Urinary bladder (tissue), 4 donors: ENCODE data around the gene TMCC2. TPM values are rescaled to one million over a fixed set of nuclear protein-coding genes. Genes with fewer than 3 reads are reported as not detected.
"Not testable (repeated sequence)": the region's sequence is repeated elsewhere in the genome, so short reads cannot be mapped to it uniquely, and the experiment has no call there.

ENCODE experiments used
- DNase-seq: peaks from one replicate; pipeline ENCODE4 v3.0.0-alpha.2; 2015; ENCODE audit errors: extremely low spot score
- H3K27ac ChIP-seq: one replicate; pipeline ENCODE4 v1.5.1; 2013; ENCODE audit warnings: low read depth, mild to moderate bottlenecking, moderate library complexity
- H3K36me3 ChIP-seq: one replicate; pipeline ENCODE4 v1.6.1; 2013; ENCODE audit warnings: mild to moderate bottlenecking, moderate library complexity; ENCODE audit not compliant: insufficient read depth
- H3K4me1 ChIP-seq: one replicate; pipeline ENCODE4 v1.6.1; 2013; ENCODE audit warnings: mild to moderate bottlenecking, moderate library complexity; ENCODE audit not compliant: insufficient read depth
- H3K4me3 ChIP-seq: one replicate; pipeline ENCODE4 v1.5.1; 2013; ENCODE audit warnings: low read depth, low read length
- WGBS: extraction: QIAGEN DNeasy Blood & Tissue Kit; methylation state at CpG from one replicate; pipeline ENCODE4 v1.1.7; 2013; 5-methylcytosine and 5-hydroxymethylcytosine counted together
- polyA plus RNA-seq: library from polyadenylated mRNA; stranded (reverse); fragments of 200-250 nt; gene quantifications from one replicate; pipeline ENCODE4 v1.2.3, GENCODE V29; 2013
- total RNA-seq: library from RNA; depleted of rRNA; stranded (reverse); fragments of >200 nt; gene quantifications from one replicate; pipeline ENCODE4 v1.2.3, GENCODE V29; 2014
- donor health status: healthy with polysubstance abuse.
- donor health status: healthy.

The TMCC2 gene, protein sequence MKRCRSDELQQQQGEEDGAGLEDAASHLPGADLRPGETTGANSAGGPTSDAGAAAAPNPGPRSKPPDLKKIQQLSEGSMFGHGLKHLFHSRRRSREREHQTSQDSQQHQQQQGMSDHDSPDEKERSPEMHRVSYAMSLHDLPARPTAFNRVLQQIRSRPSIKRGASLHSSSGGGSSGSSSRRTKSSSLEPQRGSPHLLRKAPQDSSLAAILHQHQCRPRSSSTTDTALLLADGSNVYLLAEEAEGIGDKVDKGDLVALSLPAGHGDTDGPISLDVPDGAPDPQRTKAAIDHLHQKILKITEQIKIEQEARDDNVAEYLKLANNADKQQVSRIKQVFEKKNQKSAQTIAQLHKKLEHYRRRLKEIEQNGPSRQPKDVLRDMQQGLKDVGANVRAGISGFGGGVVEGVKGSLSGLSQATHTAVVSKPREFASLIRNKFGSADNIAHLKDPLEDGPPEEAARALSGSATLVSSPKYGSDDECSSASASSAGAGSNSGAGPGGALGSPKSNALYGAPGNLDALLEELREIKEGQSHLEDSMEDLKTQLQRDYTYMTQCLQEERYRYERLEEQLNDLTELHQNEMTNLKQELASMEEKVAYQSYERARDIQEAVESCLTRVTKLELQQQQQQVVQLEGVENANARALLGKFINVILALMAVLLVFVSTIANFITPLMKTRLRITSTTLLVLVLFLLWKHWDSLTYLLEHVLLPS
- total RNA-seq (4.4 TPM), polyA plus RNA-seq (2.7 TPM)

DNA sequence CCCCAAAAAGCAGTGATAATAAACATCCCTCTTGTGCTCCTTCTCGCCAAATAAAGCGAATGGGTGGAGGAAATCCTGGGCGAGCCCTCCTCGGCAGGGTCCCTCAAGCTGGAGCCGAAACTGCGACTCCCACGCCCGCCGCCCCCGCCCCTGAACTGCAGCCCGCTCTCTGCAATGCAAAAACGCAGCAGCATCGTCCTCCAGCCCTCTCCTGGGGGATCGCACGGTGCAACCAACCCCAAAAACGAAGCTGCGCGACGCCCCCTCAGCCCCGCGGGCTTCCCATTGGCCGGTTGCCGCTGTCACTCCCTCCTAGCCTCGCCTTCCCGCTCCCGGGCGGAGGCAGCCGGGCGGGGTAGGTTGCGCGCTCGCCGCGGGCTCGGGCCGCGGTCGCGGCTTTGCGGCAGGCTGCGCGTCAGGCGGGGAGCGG, at the start of gene TMCC2:
TSS of gene TMCC2 (plus strand) at position 363 of the 430 bp plus-strand sequence. CDS start 619 bp downstream, outside the sequence.
- no peaks in the 10 kb centered on the region for H3K4me1 ChIP-seq
- WGBS = under 1% methylated on average over 44 of the region's 44 CpGs

DNA sequence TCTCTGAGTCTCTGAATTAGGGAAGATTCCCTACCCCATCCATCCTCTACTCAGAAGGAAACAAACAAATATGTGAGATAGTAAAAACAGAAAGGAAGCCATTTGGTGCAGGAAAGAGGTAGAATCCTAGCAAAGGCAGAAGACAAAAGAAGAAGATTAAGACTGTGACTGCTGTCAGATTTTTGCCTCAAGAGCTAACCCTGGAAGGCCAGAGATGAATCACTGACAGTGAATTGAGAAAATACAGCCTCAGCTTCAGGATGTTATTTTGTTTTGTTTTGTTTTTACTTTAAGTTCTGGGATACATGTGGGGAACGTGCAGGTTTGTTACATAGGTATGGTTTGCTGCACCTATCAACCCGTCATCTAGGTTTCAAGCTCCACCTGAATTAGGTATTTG, 47.9 kb upstream of the TMCC2 start:
- Histone ChIP-seq H3K36me3 (no peaks in the 10 kb centered on the region), H3K4me3 (no peak overlapping the region), H3K4me1 (no peaks in the 10 kb centered on the region), H3K27ac (no peak overlapping the region)
- no peak for DNase-seq
- 87% methylated on average over 2 of the region's 2 CpGs for WGBS

More for the DNA sequence above, at the start of gene TMCC2:
- Histone ChIP-seq H3K36me3 (no peaks in the 10 kb centered on the region), H3K4me3 (peak within 1 kb of the TSS; percentile 87), H3K27ac (no peak within 1 kb of the TSS)
- DNase-seq = peak; percentile 84

DNA sequence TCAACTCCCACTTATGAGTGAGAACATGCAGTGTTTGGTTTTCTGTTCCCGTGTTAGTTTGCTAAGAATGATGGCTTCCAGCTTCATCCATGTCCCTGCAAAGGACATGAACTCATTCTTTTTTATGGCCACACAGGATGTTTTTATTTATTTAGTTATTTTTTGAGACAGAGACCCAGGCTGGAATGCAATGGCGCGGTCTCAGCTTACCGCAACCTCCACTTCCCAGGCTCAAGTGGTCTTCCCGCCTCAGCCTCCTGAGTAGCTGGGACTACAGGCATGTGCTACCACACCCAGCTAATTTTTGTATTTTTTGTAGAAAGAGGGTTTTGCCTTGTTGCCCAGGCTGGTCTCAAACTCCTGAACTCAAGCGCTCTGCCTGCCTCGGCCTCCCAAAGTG, 47.4 kb upstream of the TMCC2 start:
- not testable (repeated sequence) for H3K4me3 ChIP-seq, H3K36me3 ChIP-seq, DNase-seq, H3K4me1 ChIP-seq, H3K27ac ChIP-seq
- 75% methylated on average over 7 of the region's 7 CpGs for WGBS

DNA sequence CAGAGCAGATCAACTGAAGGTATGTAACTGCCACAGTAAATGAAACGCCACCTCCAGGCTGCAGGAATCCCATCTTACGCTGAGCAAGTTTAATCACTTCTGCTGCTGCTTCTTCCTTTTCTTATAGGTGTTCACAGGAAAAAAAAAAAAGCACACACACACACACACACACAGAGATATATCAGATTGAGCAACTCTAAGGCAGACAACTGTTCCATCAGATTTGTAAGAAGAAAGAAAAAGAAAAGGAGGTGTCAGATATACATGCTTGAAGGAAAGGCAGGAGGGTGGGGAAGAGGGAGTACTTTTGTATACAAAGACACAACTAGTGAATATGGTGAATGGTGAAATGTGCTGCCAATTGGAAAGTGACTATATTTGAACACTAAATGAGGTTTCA, 44.8 kb upstream of the TMCC2 start:
- no peaks in the 10 kb centered on the region for H3K36me3 ChIP-seq
- H3K27ac ChIP-seq = no peak overlapping the region
- no peaks in the 10 kb centered on the region for H3K4me1 ChIP-seq
- DNase-seq = no peak
- WGBS = 94% methylated on average over 2 of the region's 2 CpGs
- no peak overlapping the region for H3K4me3 ChIP-seq

DNA sequence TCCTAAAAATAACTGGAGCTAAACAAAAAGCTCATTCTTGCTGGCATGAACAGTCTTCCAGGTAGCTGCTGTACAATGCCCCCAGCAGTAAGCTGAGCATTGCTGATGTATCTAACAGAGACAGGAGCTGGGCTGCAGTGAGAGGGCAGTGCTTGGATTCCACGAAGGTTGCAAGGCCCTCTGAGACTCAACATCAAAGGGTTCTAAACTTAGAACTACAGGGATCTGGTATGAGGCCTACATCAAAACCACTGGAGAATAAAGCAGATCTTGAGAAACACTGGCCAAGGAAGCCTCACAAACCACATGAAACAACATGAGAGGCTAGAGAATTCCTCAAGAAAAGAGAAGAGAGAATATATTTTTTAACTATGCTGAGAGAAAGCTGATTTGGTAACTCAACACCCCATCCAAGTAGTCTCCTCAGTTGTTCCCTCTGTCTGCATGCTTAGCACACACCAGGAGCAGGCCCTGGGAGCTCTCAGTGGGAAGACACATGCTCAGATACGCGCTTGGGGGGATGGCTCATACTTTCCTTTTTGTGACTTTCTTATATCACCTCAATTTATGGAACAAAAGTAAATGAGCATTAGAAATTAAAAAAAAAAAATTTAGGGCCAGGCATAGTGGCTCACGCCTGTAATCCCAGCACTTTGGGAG, 43.9 kb upstream of the TMCC2 start:
- Histone ChIP-seq H3K4me1 (no peaks in the 10 kb centered on the region), H3K27ac (no peak overlapping the region), H3K4me3 (no peak overlapping the region), H3K36me3 (no peaks in the 10 kb centered on the region)
- 43% methylated on average over 4 of the region's 4 CpGs for WGBS
- DNase-seq = no peak

DNA sequence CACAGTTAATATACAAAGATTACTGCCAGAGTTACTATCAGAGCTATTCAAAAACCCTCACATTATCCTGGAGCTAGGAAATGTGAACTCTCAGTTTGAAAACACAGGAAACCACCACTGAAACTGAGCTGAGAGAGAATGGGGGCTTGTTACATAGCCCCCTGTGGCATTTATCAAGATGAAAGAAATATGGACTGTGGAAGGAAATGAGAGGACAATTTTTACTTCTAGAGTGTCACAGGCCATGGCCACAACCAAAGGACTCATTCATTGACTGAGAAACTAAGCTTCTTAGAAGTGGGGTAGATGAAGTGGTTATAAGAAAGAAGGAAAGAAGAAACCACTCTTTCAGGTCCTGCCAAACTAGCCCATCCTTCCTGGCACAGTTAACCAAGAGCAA, 41.6 kb upstream of the TMCC2 start:
- Histone ChIP-seq H3K27ac (no peak overlapping the region), H3K4me3 (no peak overlapping the region), H3K36me3 (no peaks in the 10 kb centered on the region), H3K4me1 (no peaks in the 10 kb centered on the region)
- no peak for DNase-seq

DNA sequence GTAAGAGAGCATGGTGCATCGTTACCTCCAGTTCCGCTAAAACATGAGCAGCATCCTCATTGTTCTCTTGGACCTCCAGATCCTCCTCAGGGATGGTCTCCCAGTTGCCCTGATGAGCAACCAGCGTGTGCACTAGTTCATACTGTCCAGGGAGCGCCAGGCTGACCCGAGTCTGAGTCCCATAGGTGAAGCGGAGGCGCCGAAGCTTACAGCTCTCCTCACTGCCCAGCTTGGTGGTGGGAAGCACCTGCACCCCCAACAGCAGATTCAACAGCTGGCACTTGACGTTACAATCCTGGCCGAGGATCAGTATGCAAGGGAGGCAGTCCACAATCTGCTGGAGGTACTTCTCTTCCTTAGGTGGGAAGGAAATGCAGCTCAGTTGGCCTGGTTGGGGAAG, 40.3 kb upstream of the TMCC2 start:
- H3K4me1 ChIP-seq = no peaks in the 10 kb centered on the region
- no peak overlapping the region for H3K27ac ChIP-seq
- DNase-seq = no peak
- no peak overlapping the region for H3K4me3 ChIP-seq
- 93% methylated on average over 10 of the region's 10 CpGs for WGBS
- H3K36me3 ChIP-seq = no peaks in the 10 kb centered on the region

DNA sequence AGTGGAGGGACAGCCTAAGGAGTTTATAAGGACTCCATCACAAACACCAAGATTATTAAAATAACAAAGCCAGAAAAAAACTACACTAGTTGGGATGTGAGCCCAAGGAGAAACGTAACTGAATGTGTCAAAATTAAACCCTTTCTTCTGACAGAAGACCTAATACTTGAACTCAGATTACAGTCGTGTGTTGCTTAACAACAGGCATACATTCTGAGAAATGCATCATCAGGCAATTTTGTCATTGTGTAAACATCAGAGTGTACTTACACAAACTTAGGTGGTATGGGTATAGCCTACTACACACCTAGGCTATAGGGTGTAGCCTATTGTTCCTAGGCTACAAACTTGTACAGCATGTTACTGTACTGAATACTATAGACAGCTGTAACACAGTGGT, 39.6 kb upstream of the TMCC2 start:
- no peaks in the 10 kb centered on the region for H3K36me3 ChIP-seq
- H3K4me3 ChIP-seq = no peak overlapping the region
- no peak for DNase-seq
- no peak overlapping the region for H3K27ac ChIP-seq
- H3K4me1 ChIP-seq = no peaks in the 10 kb centered on the region
- 49% methylated on average over 2 of the region's 2 CpGs for WGBS

DNA sequence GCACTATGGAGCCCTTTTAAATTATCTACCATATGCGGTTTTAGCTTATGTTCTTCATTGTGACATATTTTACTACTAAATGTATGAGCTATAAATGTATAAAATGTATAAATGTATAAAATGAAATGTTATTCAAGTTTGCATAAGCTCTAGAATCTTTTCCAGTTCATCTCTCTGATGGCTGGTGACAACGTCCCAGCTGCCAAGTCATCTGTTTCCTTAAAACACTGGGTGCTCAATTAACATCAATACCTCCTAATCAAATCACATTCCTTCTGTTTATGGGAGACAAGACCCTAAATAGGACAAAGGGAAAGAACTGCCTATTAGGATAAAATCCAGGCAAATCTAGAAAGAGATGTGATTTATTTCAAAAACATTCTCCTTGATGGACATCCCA, 39.1 kb upstream of the TMCC2 start:
- Histone ChIP-seq H3K36me3 (no peaks in the 10 kb centered on the region), H3K27ac (no peak overlapping the region), H3K4me3 (no peak overlapping the region), H3K4me1 (no peaks in the 10 kb centered on the region)
- WGBS = 91% methylated on average over 2 of the region's 2 CpGs
- DNase-seq = no peak

DNA sequence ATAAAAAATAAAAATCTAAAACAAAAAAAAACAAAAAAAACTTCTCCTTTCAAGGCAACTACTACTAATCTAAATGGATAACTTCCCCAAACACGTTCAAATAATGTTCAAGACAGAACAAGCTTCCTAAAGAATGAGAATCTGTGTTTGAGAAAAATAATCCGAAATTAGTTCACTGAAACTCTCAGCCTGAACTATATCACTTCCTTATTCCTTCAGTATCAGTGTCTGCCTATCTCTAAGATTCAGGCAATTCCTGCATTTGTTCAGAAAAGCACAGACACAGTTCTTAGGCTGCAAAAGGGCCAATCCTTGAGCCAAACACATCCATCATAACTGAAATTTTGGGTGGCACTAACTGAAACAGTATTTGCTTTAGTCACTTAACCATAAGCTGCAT, 38.6 kb upstream of the TMCC2 start:
- Histone ChIP-seq H3K36me3 (no peaks in the 10 kb centered on the region), H3K27ac (no peak overlapping the region), H3K4me1 (no peaks in the 10 kb centered on the region), H3K4me3 (no peak overlapping the region)
- no peak for DNase-seq
- WGBS = 84% methylated on average over 2 of the region's 2 CpGs

DNA sequence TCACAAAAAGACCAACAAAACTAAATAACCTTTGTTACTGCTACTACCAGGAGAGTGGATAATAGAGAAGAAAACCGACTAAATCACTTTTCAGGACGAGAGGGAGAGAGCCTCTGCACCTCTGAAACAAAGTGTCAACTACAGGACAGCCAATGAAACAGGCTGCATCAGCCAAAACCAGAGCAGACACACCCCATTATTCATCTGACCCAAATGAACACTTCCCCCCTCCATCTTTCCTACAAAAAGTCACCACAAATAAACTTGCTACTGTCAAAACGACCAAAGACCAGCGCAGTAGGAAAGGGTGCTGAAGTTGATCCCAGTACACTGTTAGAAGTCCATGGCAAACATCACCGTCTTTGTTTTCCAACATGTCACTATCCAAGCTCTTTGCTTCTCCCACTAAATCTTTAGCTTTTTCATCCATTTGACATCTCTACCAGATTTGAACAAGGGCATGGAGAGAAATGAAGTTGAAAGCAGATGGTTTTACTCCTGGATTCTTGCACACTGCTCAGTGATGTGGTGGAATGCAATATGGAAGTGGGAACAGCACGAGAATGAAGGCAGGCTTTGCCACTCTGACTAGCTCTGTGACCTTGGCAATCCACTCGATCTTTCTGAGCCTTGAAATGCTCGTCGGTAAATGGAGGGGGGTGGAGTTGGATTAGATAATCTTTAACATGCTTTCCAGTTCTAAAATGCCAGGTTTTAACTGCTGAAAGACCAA, 36.7 kb upstream of the TMCC2 start:
- no peak for DNase-seq
- 39% methylated on average over 9 of the region's 9 CpGs for WGBS

DNA sequence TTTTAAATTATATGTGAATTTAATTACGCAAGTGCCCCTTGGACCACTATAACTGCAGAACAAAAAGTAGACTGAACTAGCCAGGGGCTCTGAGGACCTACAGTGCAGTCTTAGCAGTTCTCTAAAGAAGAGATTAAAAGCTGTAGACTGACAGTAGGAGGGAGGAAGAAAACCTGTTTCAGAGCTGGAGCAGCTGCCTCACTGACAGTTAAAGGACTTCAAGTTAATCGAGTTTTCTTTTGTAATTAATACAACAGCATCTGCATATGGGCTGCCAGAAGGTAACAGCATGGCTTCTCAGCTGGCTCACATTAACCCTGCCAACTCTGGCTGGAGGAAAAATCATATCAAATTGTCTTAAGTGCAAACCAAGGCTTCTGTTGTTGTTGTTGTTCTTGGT, 36.1 kb upstream of the TMCC2 start:
- H3K36me3 ChIP-seq = no peaks in the 10 kb centered on the region
- WGBS = 50% methylated on average over 2 of the region's 2 CpGs
- H3K4me3 ChIP-seq = no peak overlapping the region
- H3K27ac ChIP-seq = no peak overlapping the region
- no peaks in the 10 kb centered on the region for H3K4me1 ChIP-seq
- no peak for DNase-seq

More for the DNA sequence above, 36.7 kb upstream of the TMCC2 start:
- no peak overlapping the region for H3K27ac ChIP-seq
- no peaks in the 10 kb centered on the region for H3K36me3 ChIP-seq
- no peaks in the 10 kb centered on the region for H3K4me1 ChIP-seq
- H3K4me3 ChIP-seq = no peak overlapping the region

DNA sequence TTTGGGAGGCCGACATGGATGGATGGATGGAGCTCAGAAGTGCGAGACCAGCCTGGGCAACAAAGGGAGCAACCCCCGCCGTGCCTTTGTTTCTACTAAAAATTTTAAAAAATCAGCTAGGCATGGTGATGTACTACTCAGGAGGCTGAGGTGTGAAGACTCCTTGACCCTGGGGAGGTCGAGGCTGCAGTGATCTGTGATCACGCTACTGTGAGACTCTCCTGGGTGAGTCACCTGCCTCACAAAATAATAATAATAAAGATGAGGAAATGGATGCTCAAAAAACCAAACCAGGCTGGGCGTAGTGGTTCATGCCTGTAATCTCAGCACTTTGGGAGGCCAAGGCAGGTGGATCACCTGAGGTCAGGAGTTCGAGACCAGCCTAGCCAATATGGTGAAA, 35.5 kb upstream of the TMCC2 start:
- 95% methylated on average over 8 of the region's 8 CpGs for WGBS
- DNase-seq = no peak
- no peak overlapping the region for H3K27ac ChIP-seq
- H3K4me1 ChIP-seq = no peaks in the 10 kb centered on the region
- H3K36me3 ChIP-seq = no peaks in the 10 kb centered on the region
- no peak overlapping the region for H3K4me3 ChIP-seq
